NCI-H1092 treated with DMSO at 0.1 percent for 48 hours (cell line): Measurements from ENCODE around the gene PRKAG1.

Experiments used
- DNase-seq: peaks from one replicate; lab custom pipeline; 2025; lab: John Stamatoyannopoulos, UW

The PRKAG1 gene

GRCh38 chr12:48981757-48982157, 36.8 kb downstream of the PRKAG1 start:
- DNase-seq, result no peak

- no peak for DNase-seq
These were observed 37.4 kb downstream of the PRKAG1 start for GRCh38 chr12:48980953-48981756.

- DNase-seq, result no peak
These were observed 38.1 kb downstream of the PRKAG1 start for GRCh38 chr12:48980389-48980952.

GRCh38 chr12:48979602-48980388, 38.8 kb downstream of the PRKAG1 start:
- DNase-seq, result no peak

GRCh38 chr12:48978741-48979601, 39.6 kb downstream of the PRKAG1 start:
- no peak for DNase-seq

- no peak for DNase-seq
These were observed 40.3 kb downstream of the PRKAG1 start, which contains the start of gene WNT1 for GRCh38 chr12:48978291-48978740. TSS of gene WNT1 (plus strand) at chr12:48978322. CDS start at chr12:48978651, 329 bp downstream.

- no peak for DNase-seq
These were observed 41.0 kb downstream of the PRKAG1 start for GRCh38 chr12:48977290-48978281.

GRCh38 chr12:48973941-48974673, 44.5 kb downstream of the PRKAG1 start:
- DNase-seq, result no peak

- no peak for DNase-seq
These were observed 45.0 kb downstream of the PRKAG1 start for GRCh38 chr12:48973531-48973930.

GRCh38 chr12:48972952-48973483, 45.6 kb downstream of the PRKAG1 start:
- no peak for DNase-seq

GRCh38 chr12:48972213-48972951, 46.2 kb downstream of the PRKAG1 start:
- no peak for DNase-seq

GRCh38 chr12:48970702-48971334, 47.8 kb downstream of the PRKAG1 start:
- DNase-seq, result no peak

GRCh38 chr12:48969833-48970701, 48.5 kb downstream of the PRKAG1 start:
- DNase-seq, result no peak

- DNase-seq, result no peak
These were observed 49.3 kb downstream of the PRKAG1 start for GRCh38 chr12:48969160-48969771.

GRCh38 chr12:48968467-48968866, 50.1 kb downstream of the PRKAG1 start:
- no peak for DNase-seq

GRCh38 chr12:48967991-48968390, 50.6 kb downstream of the PRKAG1 start:
- DNase-seq, result no peak
